GM10266 (cell line): ENCODE results near the gene MVP.

ENCODE experiments used
- DNase-seq: peaks from one replicate; pipeline ENCODE4 v3.0.0; 2012; ENCODE audit errors: extremely low spot score
- TF ChIP-seq, protein P1 (sequence below): IDR thresholded peaks from 2 replicates; pipeline ENCODE4 v1.5.1; 2012; ENCODE audit warnings: mild to moderate bottlenecking, low read depth; ENCODE audit not compliant: control insufficient read depth, insufficient read depth; ENCODE audit errors: missing control alignments

The MVP gene

GRCh38 chr16:29834079-29834478, 13.8 kb downstream of the MVP start:
- TF ChIP-seq, protein P1, sequence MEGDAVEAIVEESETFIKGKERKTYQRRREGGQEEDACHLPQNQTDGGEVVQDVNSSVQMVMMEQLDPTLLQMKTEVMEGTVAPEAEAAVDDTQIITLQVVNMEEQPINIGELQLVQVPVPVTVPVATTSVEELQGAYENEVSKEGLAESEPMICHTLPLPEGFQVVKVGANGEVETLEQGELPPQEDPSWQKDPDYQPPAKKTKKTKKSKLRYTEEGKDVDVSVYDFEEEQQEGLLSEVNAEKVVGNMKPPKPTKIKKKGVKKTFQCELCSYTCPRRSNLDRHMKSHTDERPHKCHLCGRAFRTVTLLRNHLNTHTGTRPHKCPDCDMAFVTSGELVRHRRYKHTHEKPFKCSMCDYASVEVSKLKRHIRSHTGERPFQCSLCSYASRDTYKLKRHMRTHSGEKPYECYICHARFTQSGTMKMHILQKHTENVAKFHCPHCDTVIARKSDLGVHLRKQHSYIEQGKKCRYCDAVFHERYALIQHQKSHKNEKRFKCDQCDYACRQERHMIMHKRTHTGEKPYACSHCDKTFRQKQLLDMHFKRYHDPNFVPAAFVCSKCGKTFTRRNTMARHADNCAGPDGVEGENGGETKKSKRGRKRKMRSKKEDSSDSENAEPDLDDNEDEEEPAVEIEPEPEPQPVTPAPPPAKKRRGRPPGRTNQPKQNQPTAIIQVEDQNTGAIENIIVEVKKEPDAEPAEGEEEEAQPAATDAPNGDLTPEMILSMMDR, result no peak
- DNase-seq, result no peak

- TF ChIP-seq, protein P1, result no peak
- no peak for DNase-seq
Measured at GRCh38 chr16:29835926-29836325, 15.7 kb downstream of the MVP start.

GRCh38 chr16:29836623-29837022, 16.4 kb downstream of the MVP start:
- TF ChIP-seq, protein P1, result no peak
- DNase-seq, result no peak

GRCh38 chr16:29837841-29838240, 17.6 kb downstream of the MVP start:
- DNase-seq, result no peak
- TF ChIP-seq, protein P1, result no peak

- TF ChIP-seq, protein P1, result no peak
- no peak for DNase-seq
Measured at GRCh38 chr16:29839822-29840221, 19.6 kb downstream of the MVP start.

DNA sequence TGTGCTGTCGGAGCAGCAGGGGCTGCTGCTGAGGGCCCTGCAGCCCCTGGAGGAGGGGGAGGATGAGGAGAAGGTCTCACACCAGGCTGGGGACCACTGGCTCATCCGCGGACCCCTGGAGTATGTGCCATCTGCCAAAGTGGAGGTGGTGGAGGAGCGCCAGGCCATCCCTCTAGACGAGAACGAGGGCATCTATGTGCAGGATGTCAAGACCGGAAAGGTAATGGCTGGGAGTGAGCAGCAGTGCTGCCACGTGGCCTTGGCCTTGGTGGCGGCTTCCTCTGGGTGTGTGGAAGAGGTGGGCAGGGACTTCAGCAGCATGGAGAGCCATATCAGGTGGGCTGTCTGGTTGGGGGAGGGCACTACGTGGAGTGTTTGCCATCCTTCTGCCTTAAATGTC, 20.0 kb downstream of the MVP start:
- no peak for DNase-seq
- TF ChIP-seq, protein P1, result no peak

DNA sequence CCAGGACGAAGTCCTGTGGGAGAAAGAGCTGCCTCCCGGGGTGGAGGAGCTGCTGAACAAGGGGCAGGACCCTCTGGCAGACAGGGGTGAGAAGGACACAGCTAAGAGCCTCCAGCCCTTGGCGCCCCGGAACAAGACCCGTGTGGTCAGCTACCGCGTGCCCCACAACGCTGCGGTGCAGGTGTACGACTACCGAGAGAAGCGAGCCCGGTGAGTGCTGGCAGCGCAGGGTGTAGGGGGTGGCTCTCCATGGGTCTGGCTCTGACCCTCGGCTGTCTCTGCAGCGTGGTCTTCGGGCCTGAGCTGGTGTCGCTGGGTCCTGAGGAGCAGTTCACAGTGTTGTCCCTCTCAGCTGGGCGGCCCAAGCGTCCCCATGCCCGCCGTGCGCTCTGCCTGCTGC, 21.4 kb downstream of the MVP start:
- DNase-seq, result no peak
- TF ChIP-seq, protein P1, result no peak
